SK-N-DZ (cell line): ENCODE results near the gene LRRTM4.

Experiments
- DNase-seq: peaks from one replicate; pipeline ENCODE4 v3.0.0-alpha.2; 2015; ENCODE audit warnings: low spot score

The LRRTM4 gene

DNA sequence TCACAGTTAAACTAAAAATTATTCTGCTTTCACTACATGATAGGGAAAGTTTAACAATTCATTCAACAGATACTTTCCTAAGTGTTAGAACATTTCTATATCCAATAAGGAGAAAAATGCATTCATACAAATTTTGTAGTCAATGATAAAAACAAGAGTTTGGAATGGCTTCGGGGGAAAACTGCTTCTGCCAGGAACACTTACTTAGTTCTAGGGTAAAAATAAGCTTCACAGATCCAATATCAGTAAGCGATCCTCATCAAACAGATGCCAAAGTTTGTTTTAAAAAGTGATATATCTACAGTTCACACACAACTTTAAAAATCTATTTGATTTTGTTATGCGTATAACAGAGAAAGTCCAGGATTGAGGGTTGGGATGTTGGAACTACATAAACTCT is 199.7 kb downstream of the LRRTM4 start:
- no peak for DNase-seq

GRCh38 chr2:77314721-77315120 is 207.5 kb downstream of the LRRTM4 start:
- DNase-seq = no peak

- no peak for DNase-seq
Observed at GRCh38 chr2:77310416-77310815, 211.8 kb downstream of the LRRTM4 start.

DNA sequence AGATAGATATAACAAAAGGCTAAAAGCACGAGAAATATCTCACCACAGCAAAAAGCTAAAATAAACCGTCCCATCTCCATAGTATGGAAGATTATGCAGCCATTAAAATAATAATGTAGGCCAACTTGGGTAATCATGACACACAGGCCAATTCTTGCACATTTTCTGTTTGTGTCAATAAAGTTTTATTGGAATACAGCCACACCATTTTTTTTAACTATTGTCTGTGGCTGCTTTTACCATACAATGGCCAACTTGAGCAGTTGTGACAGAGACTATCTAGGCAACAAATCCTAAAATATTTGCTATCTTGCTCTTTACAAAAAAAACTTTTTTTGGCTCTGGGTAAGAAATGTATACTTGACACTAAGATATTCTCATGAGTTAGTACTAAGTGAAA is 212.5 kb downstream of the LRRTM4 start:
- DNase-seq = no peak

GRCh38 chr2:77301441-77301840 is 220.7 kb downstream of the LRRTM4 start:
- no peak for DNase-seq

DNA sequence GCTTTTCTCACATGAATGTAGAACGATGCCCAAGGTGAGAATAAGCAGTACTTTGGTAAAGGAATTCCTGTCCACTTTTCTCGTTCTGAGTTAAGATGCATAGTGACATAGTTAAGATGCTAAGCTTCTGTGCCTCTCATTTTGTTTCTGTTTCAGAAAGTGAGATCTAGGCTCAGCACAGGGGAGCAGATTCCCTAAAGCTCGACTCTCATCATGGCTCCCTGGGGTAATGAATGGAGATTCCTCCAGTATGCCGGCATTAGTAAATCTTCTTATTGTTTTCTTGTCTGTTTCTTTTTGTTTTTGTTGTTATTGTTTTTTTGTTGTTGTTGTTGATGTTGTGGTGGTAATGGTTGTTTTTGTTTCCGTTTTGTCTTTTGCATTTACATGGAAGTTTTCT is 225.4 kb downstream of the LRRTM4 start:
- DNase-seq = no peak

GRCh38 chr2:77294474-77294873 is 227.7 kb downstream of the LRRTM4 start:
- no peak for DNase-seq

GRCh38 chr2:77284353-77284752 is 237.8 kb downstream of the LRRTM4 start:
- no peak for DNase-seq

DNA sequence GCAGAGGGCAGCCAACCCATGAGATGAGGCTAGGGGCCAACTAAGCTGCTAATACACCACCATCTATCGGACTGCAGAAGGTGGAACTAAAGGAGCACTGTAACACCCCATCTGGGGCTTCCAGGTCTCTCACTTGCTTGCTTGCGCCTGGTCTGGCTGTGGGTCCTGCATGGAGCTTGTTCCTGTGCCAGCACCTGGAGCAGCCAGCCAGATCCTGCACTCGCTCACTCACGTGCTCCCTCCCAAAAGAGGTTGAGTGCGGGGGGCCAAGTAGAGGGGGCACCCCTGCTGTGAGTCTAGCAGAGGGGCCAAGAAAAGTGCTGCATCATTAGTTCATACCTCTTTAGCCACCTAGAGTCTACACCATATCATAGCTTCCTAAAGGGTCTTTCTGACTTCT is 250.9 kb downstream of the LRRTM4 start:
- no peak for DNase-seq

GRCh38 chr2:77270433-77270832 is 251.7 kb downstream of the LRRTM4 start:
- DNase-seq = no peak

DNA sequence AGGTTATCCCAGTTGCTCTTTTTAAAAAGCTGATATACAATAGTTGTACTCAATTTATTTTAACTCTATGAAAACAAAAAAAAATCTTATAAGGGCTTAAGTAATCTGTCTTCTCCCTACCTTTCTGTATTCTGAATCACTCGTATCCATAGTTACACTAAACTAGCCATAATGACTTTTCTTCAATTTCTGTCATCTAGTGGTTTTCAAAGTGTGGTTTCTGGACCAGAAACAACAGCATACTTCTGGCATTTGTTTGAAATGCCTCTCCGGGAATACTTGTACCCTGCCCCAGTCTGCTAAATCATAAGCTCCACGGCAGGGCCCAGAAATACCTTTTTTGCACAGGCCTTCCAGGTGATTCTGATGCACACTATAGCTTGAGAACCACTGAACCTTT is 253.6 kb downstream of the LRRTM4 start:
- no peak for DNase-seq

- DNase-seq = no peak
Observed at GRCh38 chr2:77232909-77233425, 289.2 kb downstream of the LRRTM4 start.

DNA sequence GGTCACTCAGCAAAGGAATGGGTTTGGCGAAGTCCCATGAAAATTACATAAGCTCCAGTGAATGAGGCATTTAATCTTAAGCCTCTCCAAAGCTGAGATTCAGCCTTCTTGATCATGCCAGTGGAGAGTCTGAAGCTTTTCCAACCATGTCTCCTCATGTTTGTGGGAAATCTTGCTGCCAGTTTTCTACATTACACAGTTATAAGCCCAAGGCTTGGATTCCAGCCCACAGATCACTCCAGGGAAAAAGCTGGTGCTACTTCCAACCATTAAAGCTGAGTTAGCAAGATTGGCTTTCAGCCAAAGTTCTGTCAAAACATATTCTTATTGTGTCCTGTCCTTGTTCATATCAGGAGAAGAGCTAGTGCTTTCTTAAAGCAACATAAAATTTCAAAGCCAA is 293.8 kb downstream of the LRRTM4 start:
- peak; percentile 17 for DNase-seq

- no peak for DNase-seq
Observed at GRCh38 chr2:77210725-77211124, 311.5 kb downstream of the LRRTM4 start.

GRCh38 chr2:77207331-77207730 is 314.8 kb downstream of the LRRTM4 start:
- DNase-seq = no peak

- DNase-seq = no peak
Observed at GRCh38 chr2:77201755-77202154, 320.4 kb downstream of the LRRTM4 start.

GRCh38 chr2:77199411-77199810 is 322.8 kb downstream of the LRRTM4 start:
- no peak for DNase-seq

GRCh38 chr2:77193858-77194448 is 328.2 kb downstream of the LRRTM4 start:
- no peak for DNase-seq

DNA sequence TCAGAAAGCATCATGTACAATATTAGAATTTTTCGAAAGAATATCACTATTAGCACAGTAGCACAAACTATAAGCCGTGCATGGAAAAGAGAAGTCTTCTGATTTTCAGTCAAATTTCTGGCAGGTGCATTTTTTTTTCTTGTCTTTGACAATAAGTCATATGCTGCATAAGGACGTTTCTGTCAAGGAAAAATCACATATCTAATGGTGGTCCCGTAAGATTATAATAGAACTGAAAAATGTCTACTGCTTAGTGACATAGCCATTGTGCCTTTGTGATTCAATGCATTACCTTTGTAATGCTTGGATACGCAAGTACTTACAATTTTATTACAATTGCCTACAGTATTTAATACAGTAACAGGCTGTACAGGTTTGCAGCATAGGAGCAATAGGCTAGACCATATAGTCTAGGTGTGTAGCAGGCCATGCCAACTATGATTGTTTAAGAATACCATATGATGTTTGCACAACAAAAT is 329.3 kb downstream of the LRRTM4 start:
- DNase-seq = no peak

DNA sequence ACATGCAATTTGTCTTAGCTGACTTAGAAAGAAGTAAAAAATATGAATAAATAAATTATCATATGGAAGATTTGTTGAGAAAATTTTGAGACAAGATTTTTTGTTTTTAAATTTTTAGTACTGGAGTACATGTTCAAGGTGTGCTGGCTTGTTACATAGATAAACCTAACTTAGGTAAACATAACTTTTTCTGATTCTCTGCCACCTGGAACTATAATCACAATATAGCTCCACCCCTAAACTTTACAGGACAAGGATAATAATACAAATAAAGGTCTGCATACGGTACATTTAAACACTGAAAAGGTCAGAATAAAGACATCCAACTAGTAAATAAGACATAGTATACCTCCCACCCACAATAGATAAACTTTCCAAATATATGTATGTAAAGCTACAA is 330.5 kb downstream of the LRRTM4 start:
- DNase-seq = no peak

DNA sequence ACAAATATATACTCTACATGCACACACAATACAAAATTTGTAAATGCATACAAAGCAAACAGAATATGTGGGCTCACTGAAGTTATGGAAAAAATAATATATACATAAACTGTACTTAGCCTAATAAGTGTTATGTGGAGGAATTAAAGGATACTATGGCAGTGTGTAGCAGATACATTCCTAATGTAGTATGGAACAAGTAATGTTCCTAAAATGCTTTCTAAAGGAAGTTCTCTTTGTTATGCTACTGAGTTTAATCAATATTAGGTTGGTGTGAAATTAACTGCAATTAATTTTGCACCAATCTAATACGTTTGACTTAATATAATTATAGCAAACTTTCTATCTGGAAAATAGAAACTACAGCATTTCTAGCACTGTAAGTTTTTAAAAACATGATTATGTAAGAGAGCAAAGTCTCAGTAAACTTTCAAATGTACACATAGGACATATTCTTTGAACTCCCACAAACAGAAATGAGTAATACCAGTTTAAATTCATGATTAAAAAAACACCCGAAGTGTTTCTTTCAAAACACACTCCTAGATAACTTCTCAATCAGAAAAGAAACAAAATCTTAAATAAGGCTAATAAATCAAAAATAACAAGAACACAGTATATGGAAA is 331.3 kb downstream of the LRRTM4 start:
- no peak for DNase-seq

DNA sequence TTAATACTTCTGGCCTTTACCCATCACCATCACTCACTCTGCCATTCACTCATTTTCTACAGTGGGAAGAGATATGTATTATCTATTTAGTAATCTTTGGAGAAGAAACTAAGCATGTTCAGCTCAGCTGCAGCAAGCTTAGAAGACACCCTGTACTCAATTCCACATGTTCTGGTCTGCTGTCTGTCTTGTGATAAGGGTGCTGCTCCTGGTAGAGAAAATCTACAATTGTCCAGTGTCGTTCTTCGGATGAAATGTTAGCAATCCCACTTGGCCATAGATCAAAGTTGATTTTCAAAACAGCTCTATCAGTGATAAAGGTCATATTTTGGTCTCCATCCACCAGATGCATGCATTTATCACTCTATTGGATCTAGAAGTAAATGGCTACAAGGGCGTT is 337.1 kb downstream of the LRRTM4 start:
- DNase-seq = peak; percentile 27

GRCh38 chr2:77179297-77179696 is 342.9 kb downstream of the LRRTM4 start:
- DNase-seq = no peak
